Activated naive CD8-positive, alpha-beta T cell treated with anti-CD3 and anti-CD28 coated beads, Interleukin-2, amount 10 ng/mL, durations not matched to agents 7 days and 5 days (primary cell): ENCODE measurements around the gene NUDT19. TPM values are rescaled to one million over a fixed set of nuclear protein-coding genes. Genes with fewer than 3 reads are reported as not detected.
"Not testable (repeated sequence)": the region's sequence is repeated elsewhere in the genome, so short reads cannot be mapped to it uniquely, and the experiment has no call there.

Experiments used
- ATAC-seq: fragments of 150-1000 bp; cut with Tn5 transposase; one replicate; pipeline ENCODE4 v1.10.0; 2021; ENCODE audit warnings: low read depth, moderate library complexity
- POLR2A ChIA-PET: fragments of 350-600 bp; sonication (Branson Sonifier 250); formaldehyde crosslinking; loops from one replicate; lab custom pipeline; 2021; ENCODE audit warnings: antibody characterized with exemption; lab: Charles Lee
- DNase-seq: peaks from one replicate; pipeline ENCODE4 v3.0.0; 2021
- H3K27ac Mint-ChIP-seq: one replicate; pipeline ENCODE4 v1.8.0; 2022; ENCODE audit warnings: mild to moderate bottlenecking, mixed read lengths
- H3K27me3 Mint-ChIP-seq: one replicate; pipeline ENCODE4 v1.8.0; 2022; ENCODE audit warnings: mild to moderate bottlenecking, moderate library complexity, mixed read lengths
- H3K36me3 Mint-ChIP-seq: one replicate; pipeline ENCODE4 v1.8.0; 2021; ENCODE audit warnings: mild to moderate bottlenecking, mixed read lengths
- H3K4me1 Mint-ChIP-seq: one replicate; pipeline ENCODE4 v1.8.0; 2021; ENCODE audit warnings: mixed read lengths
- H3K4me3 Mint-ChIP-seq: one replicate; pipeline ENCODE4 v1.8.0; 2022; ENCODE audit warnings: mild to moderate bottlenecking, moderate library complexity, mixed read lengths
- H3K9me3 Mint-ChIP-seq: one replicate; pipeline ENCODE4 v1.8.0; 2021; ENCODE audit warnings: mixed read lengths
- total RNA-seq, 2 experiments: library from RNA; stranded (reverse); gene quantifications; one replicate each; pipeline ENCODE4 v1.2.3, GENCODE V29; 2021

Gene NUDT19
- total RNA-seq = 10 to 100 TPM; 15.2 to 15.4 TPM

DNA sequence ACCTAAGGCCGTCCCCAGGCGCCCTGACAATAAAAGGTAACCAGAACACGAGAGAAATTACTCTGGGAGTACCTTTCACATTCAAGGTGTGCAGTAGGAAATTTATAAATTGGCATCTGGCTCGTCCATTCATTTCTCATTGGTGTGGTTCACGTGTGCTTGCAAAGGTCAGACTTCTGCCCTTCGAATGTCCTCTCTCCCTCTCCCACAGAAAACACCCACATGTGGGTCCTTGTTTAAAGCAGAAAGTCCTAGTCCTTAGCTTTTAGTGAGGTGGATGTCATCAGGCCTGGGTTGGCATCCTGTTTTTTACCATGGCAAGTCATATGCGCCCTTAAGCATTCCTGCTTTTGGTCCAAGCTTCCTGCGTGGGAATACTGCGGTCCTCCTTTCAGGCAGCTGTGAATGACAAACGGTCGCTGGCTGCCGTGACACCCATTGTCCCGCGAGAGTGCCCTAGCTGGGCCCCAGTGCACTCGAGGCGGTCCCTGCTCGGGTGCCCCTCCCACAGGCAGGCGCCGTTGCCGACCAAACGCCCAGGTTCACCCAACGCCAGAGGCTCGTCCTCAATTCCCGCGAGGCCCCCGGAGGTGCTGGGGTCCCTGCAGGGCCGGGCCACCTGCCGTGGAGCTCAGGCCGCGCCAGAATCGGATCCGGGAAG, at the start of gene NUDT19:
Gene NUDT19, plus strand, starts transcription at position 531 of the 661 bp plus-strand sequence. CDS start 140 bp downstream, outside the sequence.
- Mint-ChIP-seq H3K4me1 (peaks cover 40% of the 10 kb centered on the region), H3K36me3 (peaks cover 20% of the 10 kb centered on the region)

GRCh38 chr19:32642771-32643170, 48.9 kb upstream of the NUDT19 start:
- H3K9me3 Mint-ChIP-seq = no peaks in the 10 kb centered on the region
- peak overlapping the region; percentile 64 for H3K4me3 Mint-ChIP-seq
- H3K27me3 Mint-ChIP-seq = no peaks in the 10 kb centered on the region
- POLR2A ChIA-PET = interaction anchor here (0.6 to 0.9 kb wide), 2 partner anchors 62 to 1296 kb away, joined by 3 to 4 read pairs; partner anchors contain the start of gene PDCD5
- DNase-seq (peak; percentile 71), ATAC-seq (peak; percentile 93)
- peaks cover 40% of the 10 kb centered on the region for H3K4me1 Mint-ChIP-seq
- peak overlapping the region; percentile 67 for H3K27ac Mint-ChIP-seq
- peaks cover 53% of the 10 kb centered on the region for H3K36me3 Mint-ChIP-seq

More for the DNA sequence above, at the start of gene NUDT19:
- peak within 1 kb of the TSS; percentile 87 for H3K4me3 Mint-ChIP-seq
- DNase-seq (peak; percentile 83), ATAC-seq (peak; percentile 80)
- POLR2A ChIA-PET = interaction anchor here (0.7 to 1.4 kb wide), 13 partner anchors 9 to 1482 kb away, joined by 3 to 10 read pairs (median 5); partner anchors contain the start of genes ANKRD27, CEP89, DPY19L3 and FAAP24
- H3K9me3 Mint-ChIP-seq = no peaks in the 10 kb centered on the region
- peak within 1 kb of the TSS; percentile 91 for H3K27ac Mint-ChIP-seq
- no peaks in the 10 kb centered on the region for H3K27me3 Mint-ChIP-seq

GRCh38 chr19:32646556-32646955, 45.1 kb upstream of the NUDT19 start:
- Mint-ChIP-seq H3K4me3 (peak overlapping the region; percentile 28), H3K9me3 (no peaks in the 10 kb centered on the region), H3K36me3 (peaks cover 40% of the 10 kb centered on the region), H3K4me1 (peaks cover 43% of the 10 kb centered on the region), H3K27me3 (no peaks in the 10 kb centered on the region), H3K27ac (peak overlapping the region; percentile 50)
- POLR2A ChIA-PET = interaction anchor here (0.6 kb wide), 1 partner anchor 50 kb away, joined by 4 read pairs; no protein-coding TSS in a partner anchor
- DNase-seq (no peak), ATAC-seq (no peak)

GRCh38 chr19:32647361-32647760, 44.3 kb upstream of the NUDT19 start:
- peak; percentile 39 for DNase-seq

DNA sequence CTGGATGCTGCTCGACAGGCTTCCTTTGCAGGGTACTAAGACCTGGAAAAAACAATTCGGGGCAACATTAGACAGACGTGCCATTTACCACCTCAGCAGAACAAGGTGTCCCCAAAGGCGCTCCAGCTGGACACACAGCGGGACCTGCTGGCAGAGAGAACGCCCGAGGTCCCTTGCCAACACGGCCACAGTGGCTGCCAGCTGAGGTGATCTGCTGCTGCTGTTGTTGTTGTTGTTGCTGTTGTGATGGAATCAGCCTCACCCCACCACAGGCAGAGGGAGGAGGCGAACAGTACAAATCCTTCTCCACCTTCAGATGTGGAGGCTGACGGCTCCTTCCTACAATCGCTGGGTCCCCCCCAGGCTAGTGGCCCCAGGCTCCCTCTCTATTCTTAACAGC, 41.9 kb upstream of the NUDT19 start:
- POLR2A ChIA-PET = no interaction called here
- H3K9me3 Mint-ChIP-seq = no peaks in the 10 kb centered on the region
- H3K4me1 Mint-ChIP-seq = peaks cover 21% of the 10 kb centered on the region
- no peaks in the 10 kb centered on the region for H3K27me3 Mint-ChIP-seq
- peaks cover 16% of the 10 kb centered on the region for H3K36me3 Mint-ChIP-seq
- ATAC-seq = no peak
- H3K4me3 Mint-ChIP-seq = no peak overlapping the region
- H3K27ac Mint-ChIP-seq = no peak overlapping the region
- DNase-seq = no peak

More at GRCh38 chr19:32647361-32647760, 44.3 kb upstream of the NUDT19 start:
- Mint-ChIP-seq H3K36me3 (peaks cover 35% of the 10 kb centered on the region), H3K4me1 (peaks cover 39% of the 10 kb centered on the region), H3K27ac (peak overlapping the region; percentile 66), H3K9me3 (no peaks in the 10 kb centered on the region), H3K27me3 (no peaks in the 10 kb centered on the region), H3K4me3 (peak overlapping the region; percentile 36)
- ATAC-seq = peak; percentile 48
- POLR2A ChIA-PET = interaction anchor here (0.6 kb wide), 1 partner anchor 51 kb away, joined by 4 read pairs; no protein-coding TSS in a partner anchor

DNA sequence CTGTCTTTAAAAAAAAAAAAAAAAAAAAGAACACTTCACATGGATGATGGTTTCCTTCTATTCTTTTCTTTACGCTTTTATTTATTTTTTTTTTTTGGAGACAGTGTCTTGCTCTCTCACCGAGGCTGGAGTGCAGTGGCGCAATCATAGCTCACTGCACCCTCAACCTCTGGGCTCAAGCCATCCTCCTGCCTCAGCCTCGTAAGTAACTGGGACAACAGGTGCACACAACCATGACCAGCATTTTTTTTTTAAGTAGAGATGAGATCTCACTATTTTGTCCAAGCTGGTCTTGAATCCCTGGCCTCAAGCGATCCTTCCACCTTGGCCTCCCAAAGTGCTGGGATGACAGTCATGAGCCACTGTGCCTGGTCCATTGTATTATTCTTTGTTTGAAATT, 41.0 kb upstream of the NUDT19 start:
- DNase-seq (no peak), ATAC-seq (no peak)
- H3K27me3 Mint-ChIP-seq = no peaks in the 10 kb centered on the region
- H3K4me3 Mint-ChIP-seq = no peak overlapping the region
- POLR2A ChIA-PET = no interaction called here
- H3K4me1 Mint-ChIP-seq = peaks cover 21% of the 10 kb centered on the region
- no peaks in the 10 kb centered on the region for H3K9me3 Mint-ChIP-seq
- H3K36me3 Mint-ChIP-seq = peaks cover 16% of the 10 kb centered on the region
- H3K27ac Mint-ChIP-seq = no peak overlapping the region

- peaks cover 13% of the 10 kb centered on the region for H3K36me3 Mint-ChIP-seq
- H3K4me1 Mint-ChIP-seq = peaks cover 15% of the 10 kb centered on the region
- no peak overlapping the region for H3K27ac Mint-ChIP-seq
- no peaks in the 10 kb centered on the region for H3K9me3 Mint-ChIP-seq
- POLR2A ChIA-PET = no interaction called here
- H3K4me3 Mint-ChIP-seq = no peak overlapping the region
- ATAC-seq (no peak), DNase-seq (no peak)
- no peaks in the 10 kb centered on the region for H3K27me3 Mint-ChIP-seq
These were observed 39.9 kb upstream of the NUDT19 start for GRCh38 chr19:32651729-32652140.

- H3K27me3 Mint-ChIP-seq, DNase-seq, H3K9me3 Mint-ChIP-seq, POLR2A ChIA-PET, H3K27ac Mint-ChIP-seq, H3K4me3 Mint-ChIP-seq, ATAC-seq, H3K4me1 Mint-ChIP-seq: not testable (repeated sequence)
- peaks cover 10% of the 10 kb centered on the region for H3K36me3 Mint-ChIP-seq
These were observed 39.3 kb upstream of the NUDT19 start for GRCh38 chr19:32652331-32652730.

DNA sequence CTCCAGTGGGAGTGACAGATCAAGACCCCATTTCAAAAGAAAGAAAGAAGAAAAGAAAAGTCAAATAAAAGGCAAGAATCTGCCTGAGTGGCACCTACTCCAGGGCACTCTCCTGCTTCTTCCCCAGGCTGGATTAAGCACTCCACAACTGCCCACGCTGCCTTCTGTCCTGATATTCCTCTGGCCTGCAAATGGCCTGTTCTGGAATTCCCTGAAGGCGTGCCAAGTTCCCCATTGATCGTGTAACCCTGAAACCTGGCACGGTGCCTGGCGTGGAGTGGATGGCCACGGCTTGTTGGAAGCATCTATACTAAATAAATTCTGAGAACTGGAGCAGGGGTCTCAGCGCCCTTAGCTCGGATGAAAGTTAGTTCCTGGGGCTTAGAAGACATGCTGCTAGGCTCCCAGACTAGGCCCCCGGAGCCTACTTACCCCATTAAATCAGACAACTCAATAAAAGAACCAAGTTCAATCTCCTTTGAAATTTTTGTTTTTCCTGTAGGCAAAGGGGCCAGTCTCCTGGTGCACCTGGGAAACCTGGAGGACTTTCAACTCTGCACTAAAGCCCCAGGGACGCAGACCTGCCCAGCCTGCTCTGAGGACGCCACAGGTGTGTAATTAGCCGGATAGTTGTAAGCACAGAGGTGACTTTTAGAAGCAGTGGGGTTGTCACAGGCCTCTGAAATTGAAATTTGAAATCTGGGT, 38.6 kb upstream of the NUDT19 start:
- POLR2A ChIA-PET = no interaction called here
- DNase-seq = no peak

DNA sequence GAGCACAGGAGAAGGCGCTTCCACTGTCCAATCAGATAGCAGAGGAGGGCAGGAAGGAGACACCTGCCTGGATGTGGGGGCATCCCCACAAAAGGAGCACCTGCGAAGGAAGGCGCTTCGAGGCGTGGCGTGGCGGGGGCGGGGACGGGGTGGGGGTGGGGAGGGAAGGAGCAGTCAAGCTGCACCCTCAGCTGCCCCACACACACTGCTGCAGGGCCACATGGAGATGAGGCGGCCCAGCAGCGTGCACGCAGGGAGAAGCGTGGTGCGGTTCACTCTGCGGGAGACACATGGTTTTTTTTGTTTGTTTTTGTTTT, 38.1 kb upstream of the NUDT19 start:
- POLR2A ChIA-PET = no interaction called here
- Mint-ChIP-seq H3K36me3 (peaks cover 5% of the 10 kb centered on the region), H3K27ac (no peak overlapping the region), H3K9me3 (no peaks in the 10 kb centered on the region), H3K27me3 (no peaks in the 10 kb centered on the region), H3K4me1 (peaks cover 2% of the 10 kb centered on the region), H3K4me3 (no peak overlapping the region)
- DNase-seq (no peak), ATAC-seq (no peak)

More for the DNA sequence above, 38.6 kb upstream of the NUDT19 start:
- Mint-ChIP-seq H3K4me1 (peaks cover 4% of the 10 kb centered on the region), H3K27ac (no peak overlapping the region), H3K9me3 (no peaks in the 10 kb centered on the region), H3K27me3 (no peaks in the 10 kb centered on the region), H3K36me3 (peaks cover 7% of the 10 kb centered on the region), H3K4me3 (no peak overlapping the region)
- no peak for ATAC-seq

DNA sequence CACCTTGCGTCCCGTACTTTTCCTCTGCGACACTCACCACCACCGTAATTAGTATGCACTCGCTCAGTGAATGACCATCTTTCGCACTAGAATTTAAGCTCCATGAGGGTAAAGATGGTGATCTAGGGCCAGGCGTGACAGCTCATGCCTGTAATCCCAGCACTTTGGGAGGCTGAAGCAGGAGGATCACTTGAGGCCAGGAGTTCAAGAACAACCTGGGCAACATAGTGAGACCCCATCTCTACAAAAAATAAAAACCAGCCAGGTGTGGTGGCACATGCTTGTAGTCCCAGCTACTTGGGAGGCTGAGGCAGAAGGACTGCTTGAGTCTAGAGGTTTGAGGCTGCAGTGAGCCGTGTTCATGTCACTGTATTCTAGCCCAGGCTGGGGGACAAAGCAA, 35.2 kb upstream of the NUDT19 start:
- not testable (repeated sequence) for ATAC-seq, H3K4me1 Mint-ChIP-seq

DNA sequence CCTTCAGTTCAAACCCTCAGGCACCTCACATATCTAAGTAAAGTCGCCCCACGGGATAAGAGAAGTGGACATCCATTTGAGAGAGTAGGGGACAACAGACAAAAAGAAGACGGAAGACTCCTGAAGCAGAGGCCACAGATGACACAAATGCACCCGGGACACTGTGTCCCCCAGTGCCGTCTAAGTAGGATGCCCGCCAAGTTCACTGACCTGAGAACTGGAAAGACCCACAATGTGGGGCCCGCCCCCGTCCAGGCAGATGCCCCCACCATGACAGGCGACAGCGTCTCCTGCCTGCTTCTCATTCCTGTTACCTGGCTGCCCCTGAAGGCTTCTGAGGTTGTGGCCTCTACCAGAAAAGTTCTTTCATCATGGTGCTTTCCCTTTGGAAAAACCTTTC, 33.5 kb upstream of the NUDT19 start:
- Mint-ChIP-seq H3K36me3 (peaks cover 1% of the 10 kb centered on the region), H3K27ac (no peak overlapping the region)
- POLR2A ChIA-PET = no interaction called here

More for the DNA sequence above, 35.2 kb upstream of the NUDT19 start:
- H3K4me3 Mint-ChIP-seq, H3K36me3 Mint-ChIP-seq, POLR2A ChIA-PET, H3K27ac Mint-ChIP-seq, H3K27me3 Mint-ChIP-seq, H3K9me3 Mint-ChIP-seq, DNase-seq: not testable (repeated sequence)

GRCh38 chr19:32658527-32658926, 33.1 kb upstream of the NUDT19 start:
- Mint-ChIP-seq H3K4me1 (peaks cover 3% of the 10 kb centered on the region), H3K27ac (no peak overlapping the region), H3K36me3 (peaks cover 1% of the 10 kb centered on the region), H3K9me3 (no peaks in the 10 kb centered on the region), H3K4me3 (no peak overlapping the region), H3K27me3 (no peaks in the 10 kb centered on the region)
- ATAC-seq = no peak
- no peak for DNase-seq
- POLR2A ChIA-PET = no interaction called here

More for the DNA sequence above, 33.5 kb upstream of the NUDT19 start:
- no peak overlapping the region for H3K4me3 Mint-ChIP-seq
- no peaks in the 10 kb centered on the region for H3K27me3 Mint-ChIP-seq
- H3K9me3 Mint-ChIP-seq = no peaks in the 10 kb centered on the region
- no peak for ATAC-seq
- DNase-seq = no peak
- H3K4me1 Mint-ChIP-seq = peaks cover 2% of the 10 kb centered on the region
